Stimulated activated CD4-positive, alpha-beta T cell treated with anti-CD3 and anti-CD28 coated beads, Interleukin-2, amount 100 ng/mL, for 48 hours (primary cell): Measurements from ENCODE around the gene CCNB2.
A peak's percentile ranks its signal among the peaks of the same experiment; 100 is the strongest.
"Not testable (repeated sequence)": the region's sequence is repeated elsewhere in the genome, so short reads cannot be mapped to it uniquely, and the experiment has no call there.

Source experiments
- DNase-seq, 2 donors: peaks; one replicate each; pipeline ENCODE4 v3.0.0-alpha.2; 2020

The CCNB2 gene

GRCh38 chr15:59104912-59105732 is at the start of gene CCNB2:
Gene CCNB2 (plus strand): TSS chr15:59105146. CDS start chr15:59105269, 123 bp downstream.
- peak; percentile 70 to 72 for DNase-seq

- DNase-seq: no peak
Measured at GRCh38 chr15:59059076-59059597, 45.8 kb upstream of the CCNB2 start.

GRCh38 chr15:59060348-59060747 is 44.6 kb upstream of the CCNB2 start:
- DNase-seq: no peak

- DNase-seq: no peak
Measured at GRCh38 chr15:59063042-59063441, 41.9 kb upstream of the CCNB2 start.

GRCh38 chr15:59069430-59069829 is 35.5 kb upstream of the CCNB2 start:
- no peak for DNase-seq

- DNase-seq: no peak
Measured at GRCh38 chr15:59074607-59075006, 30.3 kb upstream of the CCNB2 start.

- no peak for DNase-seq
Measured at GRCh38 chr15:59087731-59088130, 17.2 kb upstream of the CCNB2 start.

- no peak for DNase-seq
Measured at GRCh38 chr15:59094077-59094476, 10.9 kb upstream of the CCNB2 start.

- DNase-seq: no peak
Measured at GRCh38 chr15:59096429-59096828, 8.5 kb upstream of the CCNB2 start.

- DNase-seq: no peak
Measured at GRCh38 chr15:59099162-59099685, 5.7 kb upstream of the CCNB2 start.

- no peak for DNase-seq
Measured at GRCh38 chr15:59104602-59104911, 389 bp upstream of the CCNB2 start.

GRCh38 chr15:59105854-59106253 is 908 bp downstream of the CCNB2 start:
- DNase-seq: no peak

- DNase-seq: no peak
Measured at GRCh38 chr15:59111251-59111650, 6.3 kb downstream of the CCNB2 start.

- DNase-seq: no peak
Measured at GRCh38 chr15:59115047-59115446, 10.1 kb downstream of the CCNB2 start.

- DNase-seq: no peak
Measured at GRCh38 chr15:59116141-59116540, 11.2 kb downstream of the CCNB2 start.

GRCh38 chr15:59116771-59117170 is 11.8 kb downstream of the CCNB2 start:
- no peak for DNase-seq

GRCh38 chr15:59119625-59120024 is 14.7 kb downstream of the CCNB2 start:
- no peak for DNase-seq

- DNase-seq: no peak
Measured at GRCh38 chr15:59120937-59121336, 16.0 kb downstream of the CCNB2 start.

GRCh38 chr15:59124261-59124660 is 19.3 kb downstream of the CCNB2 start:
- DNase-seq: no peak

GRCh38 chr15:59125683-59126082 is 20.7 kb downstream of the CCNB2 start:
- DNase-seq: not testable (repeated sequence)

- DNase-seq: not testable (repeated sequence)
Measured at GRCh38 chr15:59127255-59127654, 22.3 kb downstream of the CCNB2 start.

GRCh38 chr15:59131456-59131855 is 26.5 kb downstream of the CCNB2 start:
- no peak for DNase-seq

GRCh38 chr15:59131969-59132562 is 27.1 kb downstream of the CCNB2 start:
- no peak for DNase-seq

GRCh38 chr15:59133929-59134427 is 29.0 kb downstream of the CCNB2 start:
- no peak for DNase-seq
